Mesenchymal stem cell (in vitro differentiated cells and primary cell): Measurements from ENCODE around the gene GALNT5.
"Not testable (repeated sequence)": the region's sequence is repeated elsewhere in the genome, so short reads cannot be mapped to it uniquely, and the experiment has no call there.

Experiments
- DNase-seq: peaks from one replicate; pipeline ENCODE4 v3.0.0-alpha.2; 2013
- H2AFZ ChIP-seq: one replicate; pipeline ENCODE4 v1.6.1; 2013; ENCODE audit warnings: low read depth, mild to moderate bottlenecking, control low read depth, inconsistent platforms, low read length, moderate library complexity
- H2AK5ac ChIP-seq: 2 replicates; pipeline ENCODE4 v1.6.1; 2013; ENCODE audit warnings: low read length, moderate library complexity, mild to moderate bottlenecking, inconsistent platforms; ENCODE audit not compliant: severe bottlenecking
- H2BK120ac ChIP-seq: one replicate; pipeline ENCODE4 v1.6.1; 2013; ENCODE audit warnings: low read depth, mild to moderate bottlenecking, inconsistent platforms, low read length, moderate library complexity
- H2BK12ac ChIP-seq, 2 experiments: one replicate each; pipeline ENCODE4 v1.6.1; 2013; ENCODE audit warnings: inconsistent platforms in 2 of 2, low read length in 2 of 2, mild to moderate bottlenecking in 2 of 2, moderate library complexity in 2 of 2, control low read depth in 1 of 2
- H2BK15ac ChIP-seq: one replicate; pipeline ENCODE4 v1.6.1; 2013; ENCODE audit warnings: mild to moderate bottlenecking, low read depth, inconsistent platforms; ENCODE audit not compliant: poor library complexity, severe bottlenecking
- H2BK5ac ChIP-seq: 2 replicates; pipeline ENCODE4 v1.6.1; 2013; ENCODE audit warnings: low read depth, mild to moderate bottlenecking, low read length, control low read depth, inconsistent platforms; ENCODE audit not compliant: poor library complexity, severe bottlenecking
- H3K14ac ChIP-seq, 2 experiments: one replicate each; pipeline ENCODE4 v1.6.1; 2013; ENCODE audit warnings: inconsistent platforms in 2 of 2, low read length in 2 of 2, control low read depth in 1 of 2, mild to moderate bottlenecking in 1 of 2, moderate library complexity in 1 of 2
- H3K18ac ChIP-seq, 2 experiments: one replicate each; pipeline ENCODE4 v1.6.1; 2013; ENCODE audit warnings: inconsistent platforms in 2 of 2, low read length in 2 of 2, control low read depth in 1 of 2, low read depth in 1 of 2, mild to moderate bottlenecking in 1 of 2
- H3K23ac ChIP-seq, 2 experiments: one replicate each; pipeline ENCODE4 v1.6.1; 2013; ENCODE audit warnings: inconsistent platforms in 2 of 2, low read length in 2 of 2, mild to moderate bottlenecking in 2 of 2, moderate library complexity in 2 of 2, control low read depth in 1 of 2
- H3K27ac ChIP-seq: 2 replicates; pipeline ENCODE4 v1.5.1; 2013; ENCODE audit warnings: mild to moderate bottlenecking, moderate library complexity, low read length, control low read depth, inconsistent platforms; ENCODE audit not compliant: poor library complexity, severe bottlenecking
- H3K27me3 ChIP-seq, 2 experiments: 2 replicates each; pipeline versions ENCODE4 v1.6.1 to v1.7.0; 2013; ENCODE audit warnings: low read length in 2 of 2, mild to moderate bottlenecking in 2 of 2, moderate library complexity in 2 of 2, control low read depth in 1 of 2, inconsistent platforms in 1 of 2; ENCODE audit not compliant: control insufficient read depth in 1 of 2, insufficient read depth in 1 of 2
- H3K36me3 ChIP-seq, 2 experiments: 2 replicates each; pipeline versions ENCODE4 v1.6.1 to v1.7.0; 2013; ENCODE audit warnings: low read length in 2 of 2, control low read depth in 1 of 2, inconsistent platforms in 1 of 2, low read depth in 1 of 2, mild to moderate bottlenecking in 1 of 2; ENCODE audit not compliant: insufficient read depth in 2 of 2, control insufficient read depth in 1 of 2
- H3K4ac ChIP-seq, 2 experiments: one replicate each; pipeline ENCODE4 v1.6.1; 2013; ENCODE audit warnings: inconsistent platforms in 2 of 2, low read length in 2 of 2, mild to moderate bottlenecking in 2 of 2, moderate library complexity in 2 of 2, control low read depth in 1 of 2, low read depth in 1 of 2
- H3K4me1 ChIP-seq: 2 replicates; pipeline ENCODE4 v1.6.1; 2013; ENCODE audit warnings: low read depth, low read length, control low read depth; ENCODE audit not compliant: control insufficient read depth, insufficient read depth
- H3K4me2 ChIP-seq: 2 replicates; pipeline ENCODE4 v1.6.1; 2013; ENCODE audit warnings: low read length, mild to moderate bottlenecking, inconsistent platforms; ENCODE audit not compliant: poor library complexity, severe bottlenecking
- H3K4me3 ChIP-seq, 2 experiments: 2 replicates each; pipeline versions ENCODE4 v1.5.1 to v1.7.0; 2013; ENCODE audit warnings: low read length in 2 of 2, mild to moderate bottlenecking in 2 of 2, control low read depth in 1 of 2, low read depth in 1 of 2; ENCODE audit not compliant: insufficient read depth in 1 of 2
- H3K79me1 ChIP-seq: replicated peaks from 2 replicates; pipeline ENCODE4 v1.6.1; 2013; ENCODE audit warnings: mild to moderate bottlenecking, control low read depth, low read length, inconsistent platforms; ENCODE audit not compliant: poor library complexity, severe bottlenecking
- H3K9ac ChIP-seq: 2 replicates; pipeline ENCODE4 v1.7.0; 2013; ENCODE audit warnings: mild to moderate bottlenecking, low read length, moderate library complexity
- H3K9me3 ChIP-seq: 2 replicates; pipeline ENCODE4 v1.7.0; 2013; ENCODE audit warnings: mild to moderate bottlenecking, low read length; ENCODE audit not compliant: control insufficient read depth
- H4K8ac ChIP-seq: one replicate; pipeline ENCODE4 v1.6.1; 2013; ENCODE audit warnings: inconsistent platforms, mild to moderate bottlenecking, low read length, moderate library complexity
- H4K91ac ChIP-seq: one replicate; pipeline ENCODE4 v1.6.1; 2013; ENCODE audit warnings: mild to moderate bottlenecking, low read length, inconsistent platforms
- WGBS: methylation state at CpG from one replicate; pipeline ENCODE4 v1.1.7; 2013; ENCODE audit warnings: mixed read lengths; 5-methylcytosine and 5-hydroxymethylcytosine counted together

Gene GALNT5

GRCh38 chr2:157220502-157220901 lies 37.0 kb upstream of the GALNT5 start:
- Histone ChIP-seq H4K91ac (no peak overlapping the region), H3K27me3 (no peaks in the 10 kb centered on the region), H3K18ac (no peak overlapping the region), H3K27ac (no peak overlapping the region), H2BK5ac (no peak overlapping the region), H3K4me2 (no peak overlapping the region), H2AK5ac (no peak overlapping the region), H3K36me3 (no peaks in the 10 kb centered on the region), H3K4ac (no peak overlapping the region), H2AFZ (no peak overlapping the region), H2BK12ac (no peak overlapping the region), H3K4me3 (no peak overlapping the region), H3K9me3 (no peaks in the 10 kb centered on the region), H2BK15ac (no peak overlapping the region), H3K23ac (no peak overlapping the region), H4K8ac (no peak overlapping the region), H3K79me1 (no peaks in the 10 kb centered on the region), H2BK120ac (no peak overlapping the region), H3K14ac (no peak overlapping the region), H3K4me1 (no peaks in the 10 kb centered on the region), H3K9ac (no peak overlapping the region)
- WGBS = no CpG with 5 or more reads among the region's 1 CpG
- DNase-seq = no peak

- Histone ChIP-seq H3K4me3 (no peak overlapping the region), H2BK5ac (no peak overlapping the region), H3K36me3 (no peaks in the 10 kb centered on the region), H3K9ac (no peak overlapping the region), H3K23ac (no peak overlapping the region), H3K79me1 (no peaks in the 10 kb centered on the region), H2AFZ (no peak overlapping the region), H2AK5ac (no peak overlapping the region), H3K4me1 (no peaks in the 10 kb centered on the region), H2BK15ac (no peak overlapping the region), H3K4ac (no peak overlapping the region), H3K18ac (no peak overlapping the region), H2BK12ac (no peak overlapping the region), H3K27ac (no peak overlapping the region), H3K9me3 (no peaks in the 10 kb centered on the region), H3K14ac (no peak overlapping the region), H4K91ac (no peak overlapping the region), H3K27me3 (no peaks in the 10 kb centered on the region), H3K4me2 (no peak overlapping the region), H4K8ac (no peak overlapping the region), H2BK120ac (no peak overlapping the region)
- DNase-seq = no peak
- 78% methylated on average over 2 of the region's 2 CpGs for WGBS
Observed at GRCh38 chr2:157221394-157221988, 36.0 kb upstream of the GALNT5 start.

GRCh38 chr2:157223624-157224205 lies 33.8 kb upstream of the GALNT5 start:
- Histone ChIP-seq H2AFZ (no peak overlapping the region), H4K8ac (no peak overlapping the region), H4K91ac (no peak overlapping the region), H2AK5ac (no peak overlapping the region), H3K9ac (no peak overlapping the region), H3K4me2 (no peak overlapping the region), H3K27ac (no peak overlapping the region), H3K27me3 (no peaks in the 10 kb centered on the region), H3K18ac (no peak overlapping the region), H3K14ac (no peak overlapping the region), H3K79me1 (no peaks in the 10 kb centered on the region), H3K36me3 (no peaks in the 10 kb centered on the region), H3K23ac (no peak overlapping the region), H3K4ac (no peak overlapping the region), H3K9me3 (no peaks in the 10 kb centered on the region), H2BK12ac (no peak overlapping the region), H3K4me1 (no peaks in the 10 kb centered on the region), H3K4me3 (no peak overlapping the region), H2BK5ac (no peak overlapping the region), H2BK120ac (no peak overlapping the region), H2BK15ac (no peak overlapping the region)
- WGBS = 87% methylated on average over 4 of the region's 5 CpGs
- no peak for DNase-seq

- not testable (repeated sequence) for H2BK12ac ChIP-seq, H3K4ac ChIP-seq, H3K9ac ChIP-seq, H3K18ac ChIP-seq, H3K9me3 ChIP-seq, H4K8ac ChIP-seq, H3K23ac ChIP-seq, H4K91ac ChIP-seq, H2BK5ac ChIP-seq, H3K36me3 ChIP-seq, H2BK120ac ChIP-seq, H3K4me1 ChIP-seq, H2AK5ac ChIP-seq, H3K79me1 ChIP-seq, H3K27ac ChIP-seq, H2AFZ ChIP-seq, H2BK15ac ChIP-seq, H3K27me3 ChIP-seq, H3K14ac ChIP-seq, DNase-seq, H3K4me3 ChIP-seq, H3K4me2 ChIP-seq
- no CpG with 5 or more reads among the region's 2 CpGs for WGBS
Observed at GRCh38 chr2:157224448-157224847, 33.1 kb upstream of the GALNT5 start.
